NCI-H2196 (cell line): Measurements from ENCODE around the gene CFH.
"Not testable (repeated sequence)": the region's sequence is repeated elsewhere in the genome, so short reads cannot be mapped to it uniquely, and the experiment has no call there.

Source experiments
- DNase-seq: peaks from one replicate; lab custom pipeline; 2025; ENCODE audit not compliant: unreplicated experiment; lab: John Stamatoyannopoulos, UW

Gene CFH

GRCh38 chr1:196765019-196765740 is 113.3 kb downstream of the CFH start:
- DNase-seq, result not testable (repeated sequence)

DNA sequence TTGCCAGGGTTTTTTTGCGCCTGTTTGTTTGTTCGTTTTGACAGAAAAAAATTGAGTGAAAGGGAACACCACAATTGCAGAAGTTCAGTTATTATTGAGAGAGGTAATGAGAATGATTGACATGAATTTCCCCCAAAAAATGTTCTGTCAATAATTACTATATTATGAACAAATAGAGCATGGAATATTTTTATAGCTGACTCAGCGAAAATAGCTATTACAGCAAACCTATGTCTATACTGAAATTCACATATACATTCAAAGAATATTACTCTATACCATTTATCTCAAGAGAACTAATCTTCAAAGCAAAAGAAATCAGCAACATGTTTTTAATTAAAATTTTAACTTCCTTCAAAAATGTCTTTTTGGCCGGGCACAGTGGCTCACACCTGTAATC is 118.0 kb downstream of the CFH start:
- DNase-seq, result not testable (repeated sequence)

DNA sequence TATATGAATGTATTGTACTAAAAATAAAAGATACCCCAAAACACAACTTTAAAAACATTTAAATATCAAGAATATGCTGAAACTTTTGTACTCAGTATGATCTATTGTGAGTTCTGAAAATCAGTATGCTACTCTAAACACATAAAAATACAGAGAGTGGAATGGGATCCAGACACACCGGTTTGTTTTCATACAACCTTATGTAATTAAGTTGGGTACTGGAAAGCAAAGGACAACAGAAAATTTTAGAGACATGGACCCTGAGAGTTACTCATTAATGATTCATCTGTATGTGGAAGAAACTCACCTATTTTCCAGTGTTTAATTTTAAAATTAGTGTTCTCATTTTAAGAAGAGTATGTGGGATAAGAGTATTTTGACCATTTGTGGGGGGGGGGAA is 121.9 kb downstream of the CFH start:
- no peak for DNase-seq

- DNase-seq, result no peak
Observed at GRCh38 chr1:196774175-196774574, 122.3 kb downstream of the CFH start.

DNA sequence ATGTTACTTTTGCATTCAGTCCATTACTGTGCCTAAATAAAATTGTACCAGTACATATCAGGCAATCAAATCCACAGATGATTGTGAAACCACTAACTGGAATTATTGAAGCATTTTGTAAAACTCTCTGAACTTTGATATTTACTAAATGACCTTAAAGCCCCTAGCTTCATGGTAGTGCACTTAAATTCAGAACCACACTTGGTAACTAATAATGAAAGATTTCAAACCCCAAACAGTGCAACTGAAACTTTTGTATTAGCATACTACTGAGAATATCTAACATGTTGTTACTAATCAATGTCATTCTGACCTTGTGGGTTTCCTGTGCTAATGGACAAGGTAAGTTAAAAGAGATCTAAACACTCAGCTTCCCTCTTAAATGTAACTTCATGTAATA is 122.8 kb downstream of the CFH start, which contains the start of gene CFHR3:
TSS of gene CFHR3 (plus strand) at position 238 of the 400 bp plus-strand sequence. CDS start at position 285, 47 bp downstream.
- DNase-seq, result no peak

GRCh38 chr1:196777603-196778002 is 125.8 kb downstream of the CFH start:
- no peak for DNase-seq

- no peak for DNase-seq
Observed at GRCh38 chr1:196779093-196779492, 127.2 kb downstream of the CFH start.

- DNase-seq, result not testable (repeated sequence)
Observed at GRCh38 chr1:196791252-196791651, 139.4 kb downstream of the CFH start.

GRCh38 chr1:196794103-196794502 is 142.3 kb downstream of the CFH start:
- not testable (repeated sequence) for DNase-seq
